Measurements from ENCODE around the gene MICAL1. TPM values are rescaled to one million over a fixed set of nuclear protein-coding genes. Genes with fewer than 3 reads are reported as not detected.

Gene MICAL1
- total RNA-seq, 3 donors from 2014 or later (not counting 1 experiment from before 2014, with no cell fraction given), result 72.4 to 102 (median 81.3) TPM

DNA sequence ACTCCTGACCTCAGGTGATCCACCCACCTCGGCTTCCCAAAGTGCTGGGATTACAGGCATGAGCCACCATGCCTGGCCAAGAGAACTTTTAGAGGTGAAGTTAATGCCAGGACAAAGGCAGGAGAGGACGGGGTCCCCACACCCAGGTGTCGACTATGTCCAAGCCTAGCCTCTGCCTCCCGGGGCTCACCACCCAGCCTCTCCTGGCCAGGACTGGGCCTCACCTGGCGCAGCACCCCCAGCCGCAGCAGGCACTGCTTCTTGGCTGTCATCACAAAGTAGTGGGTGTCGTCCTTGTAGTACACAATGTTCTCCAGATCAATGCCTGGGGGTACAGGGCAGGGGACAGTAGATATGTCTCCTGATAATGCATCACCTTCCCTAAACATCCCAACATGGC lies 4.2 kb downstream of the MICAL1 start:
- DNase-seq, result no peak
- peaks cover 25% of the 10 kb centered on the region for H3K36me3 ChIP-seq (ENCODE audit: control insufficient read depth, insufficient read depth, low read length)
- 97% methylated on average over 7 of the region's 7 CpGs for WGBS (ENCODE audit: insufficient coverage)
- no peak for ATAC-seq
- H3K27me3 ChIP-seq (ENCODE audit: control insufficient read depth, insufficient read depth, low read length), result no peaks in the 10 kb centered on the region
- H3K4me1 ChIP-seq (ENCODE audit: control insufficient read depth, insufficient read depth, low read length), result peaks cover 60% of the 10 kb centered on the region
- no peak overlapping the region for H3K4me3 ChIP-seq (ENCODE audit: low read length)
- Mint-ChIP-seq H3K36me3 (no peaks in the 10 kb centered on the region), H3K4me1 (peaks cover 32 to 56% of the 10 kb centered on the region in 2 donors), H3K4me3 (no peak overlapping the region), H3K27ac (no peak overlapping the region), H3K27me3 (ENCODE audit: low read depth in 2 of 2) (no peaks in the 10 kb centered on the region), H3K9me3 (no peaks in the 10 kb centered on the region)
- no peak overlapping the region for H3K27ac ChIP-seq (ENCODE audit: low read length)
- H3K9me3 ChIP-seq (ENCODE audit: control insufficient read depth, insufficient read depth, low read length), result no peaks in the 10 kb centered on the region
- TF ChIP-seq, protein P1, sequence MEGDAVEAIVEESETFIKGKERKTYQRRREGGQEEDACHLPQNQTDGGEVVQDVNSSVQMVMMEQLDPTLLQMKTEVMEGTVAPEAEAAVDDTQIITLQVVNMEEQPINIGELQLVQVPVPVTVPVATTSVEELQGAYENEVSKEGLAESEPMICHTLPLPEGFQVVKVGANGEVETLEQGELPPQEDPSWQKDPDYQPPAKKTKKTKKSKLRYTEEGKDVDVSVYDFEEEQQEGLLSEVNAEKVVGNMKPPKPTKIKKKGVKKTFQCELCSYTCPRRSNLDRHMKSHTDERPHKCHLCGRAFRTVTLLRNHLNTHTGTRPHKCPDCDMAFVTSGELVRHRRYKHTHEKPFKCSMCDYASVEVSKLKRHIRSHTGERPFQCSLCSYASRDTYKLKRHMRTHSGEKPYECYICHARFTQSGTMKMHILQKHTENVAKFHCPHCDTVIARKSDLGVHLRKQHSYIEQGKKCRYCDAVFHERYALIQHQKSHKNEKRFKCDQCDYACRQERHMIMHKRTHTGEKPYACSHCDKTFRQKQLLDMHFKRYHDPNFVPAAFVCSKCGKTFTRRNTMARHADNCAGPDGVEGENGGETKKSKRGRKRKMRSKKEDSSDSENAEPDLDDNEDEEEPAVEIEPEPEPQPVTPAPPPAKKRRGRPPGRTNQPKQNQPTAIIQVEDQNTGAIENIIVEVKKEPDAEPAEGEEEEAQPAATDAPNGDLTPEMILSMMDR (IDR thresholded peaks at IDR 0.05), result no peak
- intact Hi-C loops (cut with micrococcal nuclease), result loop anchor here (10.0 kb wide), 1 partner anchor 243 kb away; the partner anchor contains the start of genes AK9 and FIG4

DNA sequence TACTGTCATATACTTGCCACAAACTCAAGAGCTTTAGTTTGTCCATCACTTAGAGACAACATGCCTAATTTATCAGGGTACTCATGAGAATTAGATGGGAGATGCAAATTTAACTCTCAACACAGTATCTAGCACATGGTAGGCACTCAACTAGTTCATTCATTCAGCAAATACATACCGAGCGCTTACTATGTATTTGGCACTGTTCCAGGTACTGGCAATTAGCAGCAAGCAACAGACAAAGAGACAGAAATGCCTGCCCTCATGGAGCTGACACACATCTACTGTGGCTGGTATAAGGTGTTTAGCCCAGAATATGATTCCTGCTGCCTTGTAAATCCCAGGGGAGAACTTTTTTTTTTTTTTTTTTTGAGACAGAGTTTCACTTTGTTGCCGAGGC lies 4.8 kb downstream of the MICAL1 start:
- no peak for ATAC-seq
- WGBS (ENCODE audit: insufficient coverage), result 91% methylated on average over 3 of the region's 3 CpGs
- H3K27ac ChIP-seq (ENCODE audit: low read length), result no peak overlapping the region
- H3K4me1 ChIP-seq (ENCODE audit: control insufficient read depth, insufficient read depth, low read length), result peaks cover 54% of the 10 kb centered on the region
- no peak for DNase-seq
- Mint-ChIP-seq H3K4me3 (peak overlapping the region; percentile 9), H3K27me3 (ENCODE audit: low read depth in 2 of 2) (no peaks in the 10 kb centered on the region), H3K36me3 (no peaks in the 10 kb centered on the region), H3K9me3 (no peaks in the 10 kb centered on the region), H3K27ac (no peak overlapping the region), H3K4me1 (peaks cover 32 to 60% of the 10 kb centered on the region in 2 donors)
- H3K4me3 ChIP-seq (ENCODE audit: low read length), result no peak overlapping the region
- TF ChIP-seq, protein P1 (IDR thresholded peaks at IDR 0.05), result no peak
- H3K9me3 ChIP-seq (ENCODE audit: control insufficient read depth, insufficient read depth, low read length), result no peaks in the 10 kb centered on the region
- peaks cover 30% of the 10 kb centered on the region for H3K36me3 ChIP-seq (ENCODE audit: control insufficient read depth, insufficient read depth, low read length)
- H3K27me3 ChIP-seq (ENCODE audit: control insufficient read depth, insufficient read depth, low read length), result no peaks in the 10 kb centered on the region
- intact Hi-C loops (cut with micrococcal nuclease), result loop anchor here (10.0 kb wide), 1 partner anchor 244 kb away; the partner anchor contains the start of genes AK9 and FIG4

DNA sequence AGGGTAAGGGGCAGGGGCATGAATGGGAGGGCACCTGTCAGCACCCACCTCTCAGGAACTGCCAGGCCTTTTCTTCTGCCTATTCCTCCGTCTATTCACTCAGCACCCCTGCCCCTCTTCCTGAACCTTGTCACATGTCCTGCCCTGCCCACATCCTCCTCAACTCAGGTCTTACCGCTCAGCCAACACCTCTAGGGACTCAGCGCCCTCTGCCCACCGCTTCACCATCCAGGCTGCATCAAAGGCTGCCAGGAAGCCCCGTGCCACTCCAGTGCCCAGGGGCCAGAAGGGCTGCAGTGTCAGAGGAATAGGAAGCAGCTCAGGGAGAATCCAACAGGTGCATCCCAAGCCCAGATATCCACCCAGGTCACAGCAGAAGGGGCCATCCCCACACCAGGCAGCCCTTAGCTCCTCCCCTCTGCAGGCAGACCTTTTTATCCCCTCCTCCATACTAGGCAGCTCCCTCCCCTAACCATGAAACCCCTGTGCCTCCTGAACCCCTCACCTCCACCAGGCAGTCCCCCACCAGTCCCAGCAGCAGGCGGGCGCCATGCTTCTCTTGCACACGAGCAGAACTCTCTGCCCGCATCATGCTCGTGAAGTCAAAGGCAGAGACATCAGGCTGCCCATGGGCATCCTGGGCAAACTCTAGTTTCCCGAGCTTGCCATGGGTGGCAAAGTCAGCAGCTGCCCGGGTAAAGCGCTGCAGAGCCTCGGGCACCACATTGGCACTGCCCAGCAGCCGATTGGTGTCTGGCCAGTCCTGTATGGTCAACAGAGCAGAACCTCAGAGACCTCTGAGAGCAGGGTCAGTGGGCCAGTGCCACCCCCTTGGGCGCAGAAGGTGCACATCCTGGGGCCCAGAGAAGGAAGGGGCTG lies 5.5 kb downstream of the MICAL1 start:
- WGBS (ENCODE audit: insufficient coverage), result 63% methylated on average over 16 of the region's 16 CpGs
- H3K27ac Mint-ChIP-seq, result peak overlapping the region in 1 of 2 donors; percentile 55
- no peak overlapping the region for H3K4me3 ChIP-seq (ENCODE audit: low read length)
- intact Hi-C loops (cut with micrococcal nuclease), result loop anchor here (10.0 kb wide), 2 partner anchors 245 to 355 kb away; partner anchors contain the start of genes AK9, CEP57L1, FIG4 and SESN1
- ATAC-seq, result peak; percentile 43 to 58 (median 54)
- no peaks in the 10 kb centered on the region for H3K9me3 Mint-ChIP-seq
- H3K4me1 ChIP-seq (ENCODE audit: control insufficient read depth, insufficient read depth, low read length), result peaks cover 54% of the 10 kb centered on the region
- H3K36me3 Mint-ChIP-seq, result no peaks in the 10 kb centered on the region
- DNase-seq, result peak in 1 of 2 donors; percentile 69
- peaks cover 32 to 61% of the 10 kb centered on the region in 2 donors for H3K4me1 Mint-ChIP-seq
- no peaks in the 10 kb centered on the region for H3K27me3 ChIP-seq (ENCODE audit: control insufficient read depth, insufficient read depth, low read length)
- H3K4me3 Mint-ChIP-seq, result peak overlapping the region; percentile 46
- no peak overlapping the region for H3K27ac ChIP-seq (ENCODE audit: low read length)
- H3K36me3 ChIP-seq (ENCODE audit: control insufficient read depth, insufficient read depth, low read length), result peaks cover 38% of the 10 kb centered on the region
- TF ChIP-seq, protein P1 (IDR thresholded peaks at IDR 0.05), result no peak
- H3K9me3 ChIP-seq (ENCODE audit: control insufficient read depth, insufficient read depth, low read length), result no peaks in the 10 kb centered on the region
- H3K27me3 Mint-ChIP-seq (ENCODE audit: low read depth in 2 of 2), result no peaks in the 10 kb centered on the region
